Activated CD8-positive, alpha-beta T cell treated with anti-CD3 and anti-CD28 coated beads for 36 hours (primary cell): Measurements from ENCODE around the gene TNRC6B. TPM values are rescaled to one million over a fixed set of nuclear protein-coding genes. Genes with fewer than 3 reads are reported as not detected.

ENCODE experiments used
- ATAC-seq: fragments of 200-7000 bp; cut with Tn5 transposase; one replicate; pipeline ENCODE4 v1.10.0; 2021; ENCODE audit warnings: mild to moderate bottlenecking, moderate library complexity
- CTCF ChIA-PET: fragments of 350-600 bp; sonication (Branson Sonifier 250); formaldehyde crosslinking; loops from one replicate; lab custom pipeline; 2021; ENCODE audit warnings: antibody characterized with exemption; lab: Charles Lee
- POLR2A ChIA-PET: fragments of 350-600 bp; sonication (Branson Sonifier 250); formaldehyde crosslinking; loops from one replicate; lab custom pipeline; 2021; ENCODE audit warnings: antibody characterized with exemption; lab: Charles Lee
- DNase-seq: peaks from one replicate; pipeline ENCODE4 v3.0.0-alpha.2; 2020
- H3K27ac Mint-ChIP-seq: one replicate; pipeline ENCODE4 v1.8.0; 2021; ENCODE audit warnings: mild to moderate bottlenecking, mixed read lengths
- H3K27me3 Mint-ChIP-seq: one replicate; pipeline ENCODE4 v1.8.0; 2021; ENCODE audit warnings: mixed read lengths
- H3K36me3 Mint-ChIP-seq: one replicate; pipeline ENCODE4 v1.8.0; 2021; ENCODE audit warnings: low read depth, mixed read lengths
- H3K4me1 Mint-ChIP-seq: one replicate; pipeline ENCODE4 v1.8.0; 2021; ENCODE audit warnings: low read depth, mixed read lengths
- H3K4me3 Mint-ChIP-seq: one replicate; pipeline ENCODE4 v1.8.0; 2021; ENCODE audit warnings: mild to moderate bottlenecking, moderate library complexity, mixed read lengths
- H3K9me3 Mint-ChIP-seq: one replicate; pipeline ENCODE4 v1.8.0; 2021; ENCODE audit warnings: mixed read lengths
- CTCF ChIP-seq: fragments of 200-600 bp; IDR thresholded peaks from one replicate; pipeline ENCODE4 v1.8.0; 2022; ENCODE audit warnings: antibody characterized with exemption, mild to moderate bottlenecking
- intact Hi-C: fragments of 100-400 bp; cut with micrococcal nuclease; formaldehyde crosslinking; loops from one replicate; pipeline ENCODE4 v1.10.0; 2022
- total RNA-seq, 2 experiments: library from RNA; stranded (reverse); gene quantifications; one replicate each; pipeline ENCODE4 v1.2.3, GENCODE V29; 2021

The TNRC6B gene
- total RNA-seq, 2 experiments from 2014 or later = 42.6 to 45.2 TPM

DNA sequence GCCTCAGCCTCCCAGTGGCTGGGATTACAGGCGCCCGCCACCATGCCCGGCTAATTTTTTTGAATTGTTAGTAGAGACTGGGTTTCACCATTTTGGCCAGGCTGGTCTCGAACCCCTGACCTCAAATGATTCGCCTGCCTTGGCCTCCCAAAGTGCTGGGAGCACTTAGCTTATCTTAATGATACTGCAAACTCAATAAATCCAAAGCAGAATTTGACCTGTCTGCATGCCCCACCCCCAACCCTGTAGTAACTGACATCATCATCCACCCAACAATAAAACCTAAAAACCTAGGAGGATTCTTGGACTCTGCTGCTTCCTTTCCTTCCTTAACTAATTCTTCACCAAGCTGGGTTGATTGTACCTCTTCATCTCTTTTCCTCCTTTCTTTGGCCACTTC, 162.3 kb downstream of the TNRC6B start:
- Mint-ChIP-seq H3K27ac (no peak overlapping the region), H3K36me3 (peaks cover 8% of the 10 kb centered on the region), H3K27me3 (no peaks in the 10 kb centered on the region), H3K4me1 (peaks cover 54% of the 10 kb centered on the region), H3K4me3 (no peak overlapping the region), H3K9me3 (no peaks in the 10 kb centered on the region)
- ATAC-seq (no peak), DNase-seq (no peak)
- CTCF ChIA-PET = no interaction called here
- intact Hi-C loops = loop anchor here (10.0 kb wide), 1 partner anchor 55 kb away; no protein-coding TSS in a partner anchor
- no peak for TF ChIP-seq CTCF
- POLR2A ChIA-PET = interaction anchor here (0.9 kb wide), 1 partner anchor 296 kb away, joined by 3 read pairs; no protein-coding TSS in a partner anchor

DNA sequence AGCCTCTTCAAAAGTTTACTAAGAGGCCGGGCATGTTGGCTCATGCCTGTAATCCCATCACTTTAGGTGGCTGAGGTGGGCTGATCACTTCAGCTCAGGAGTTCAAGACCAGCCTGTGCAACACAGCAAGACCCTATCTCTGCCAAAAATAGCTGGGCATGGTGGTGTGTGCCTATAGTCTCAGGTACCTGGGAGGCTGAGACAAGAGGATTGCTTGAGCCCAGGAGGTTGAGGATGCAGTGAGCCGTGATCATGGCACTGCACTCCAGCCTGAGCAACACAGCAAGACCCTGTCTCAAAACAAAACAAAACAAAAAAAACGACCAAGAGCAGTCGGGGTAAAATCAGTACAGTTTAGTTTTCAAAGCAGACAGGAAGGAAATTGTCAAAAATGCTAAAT, 163.9 kb downstream of the TNRC6B start:
- DNase-seq = no peak
- peaks cover 45% of the 10 kb centered on the region for H3K4me1 Mint-ChIP-seq
- H3K27ac Mint-ChIP-seq = peak overlapping the region; percentile 11
- no peaks in the 10 kb centered on the region for H3K9me3 Mint-ChIP-seq
- no peak for ATAC-seq
- H3K27me3 Mint-ChIP-seq = no peaks in the 10 kb centered on the region
- no peak for TF ChIP-seq CTCF
- ChIA-PET POLR2A (interaction anchor here (0.9 to 1.3 kb wide), 2 partner anchors 10 to 66 kb away, joined by 3 to 4 read pairs; no protein-coding TSS in a partner anchor), CTCF (interaction anchor here (1.0 kb wide), 1 partner anchor 8 kb away, joined by 4 read pairs; no protein-coding TSS in a partner anchor)
- no peak overlapping the region for H3K4me3 Mint-ChIP-seq
- intact Hi-C loops = loop anchor here (10.0 kb wide), 1 partner anchor 57 kb away; no protein-coding TSS in a partner anchor
- H3K36me3 Mint-ChIP-seq = peaks cover 6% of the 10 kb centered on the region

- no peaks in the 10 kb centered on the region for H3K9me3 Mint-ChIP-seq
- CTCF ChIA-PET = interaction anchor here (1.0 kb wide), 1 partner anchor 9 kb away, joined by 4 read pairs; no protein-coding TSS in a partner anchor
- ATAC-seq (no peak), DNase-seq (no peak)
- H3K4me1 Mint-ChIP-seq = peaks cover 42% of the 10 kb centered on the region
- no peaks in the 10 kb centered on the region for H3K27me3 Mint-ChIP-seq
- no peak for TF ChIP-seq CTCF
- intact Hi-C loops = loop anchor here (10.0 kb wide), 1 partner anchor 58 kb away; no protein-coding TSS in a partner anchor
- peak overlapping the region; percentile 39 for H3K27ac Mint-ChIP-seq
- POLR2A ChIA-PET = interaction anchor here (0.9 to 1.3 kb wide), 2 partner anchors 11 to 66 kb away, joined by 3 to 4 read pairs; no protein-coding TSS in a partner anchor
- H3K36me3 Mint-ChIP-seq = peaks cover 14% of the 10 kb centered on the region
- H3K4me3 Mint-ChIP-seq = no peak overlapping the region
Measured at GRCh38 chr22:40342521-40342920, 164.8 kb downstream of the TNRC6B start.

- H3K27ac Mint-ChIP-seq = peak overlapping the region; percentile 96
- H3K4me1 Mint-ChIP-seq = peaks cover 43% of the 10 kb centered on the region
- CTCF ChIA-PET = interaction anchor here (0.9 to 1.5 kb wide), 4 partner anchors 22 to 345 kb away, joined by 3 read pairs; no protein-coding TSS in a partner anchor
- POLR2A ChIA-PET = interaction anchor here (0.6 to 4.9 kb wide), 18 partner anchors 10 to 641 kb away, joined by 3 to 31 read pairs (median 4); partner anchors contain the start of gene SGSM3
- no peaks in the 10 kb centered on the region for H3K9me3 Mint-ChIP-seq
- peak overlapping the region; percentile 96 for H3K4me3 Mint-ChIP-seq
- H3K36me3 Mint-ChIP-seq = peaks cover 30% of the 10 kb centered on the region
- intact Hi-C loops = loop anchor here (5.0 to 10.0 kb wide), 3 partner anchors 60 to 303 kb away; partner anchors contain the start of gene TNRC6B
- no peak for ATAC-seq
- TF ChIP-seq CTCF = no peak
- H3K27me3 Mint-ChIP-seq = no peaks in the 10 kb centered on the region
- DNase-seq = peak; percentile 62
Measured at GRCh38 chr22:40345271-40345670, 167.5 kb downstream of the TNRC6B start.

GRCh38 chr22:40345815-40346184, 168.1 kb downstream of the TNRC6B start:
- intact Hi-C loops = loop anchor here (5.0 to 10.0 kb wide), 3 partner anchors 61 to 303 kb away; partner anchors contain the start of gene TNRC6B
- H3K36me3 Mint-ChIP-seq = peaks cover 33% of the 10 kb centered on the region
- peaks cover 41% of the 10 kb centered on the region for H3K4me1 Mint-ChIP-seq
- peak overlapping the region; percentile 96 for H3K4me3 Mint-ChIP-seq
- no peaks in the 10 kb centered on the region for H3K9me3 Mint-ChIP-seq
- no peak for TF ChIP-seq CTCF
- H3K27ac Mint-ChIP-seq = peak overlapping the region; percentile 96
- ATAC-seq (peak; percentile 52), DNase-seq (peak; percentile 73)
- CTCF ChIA-PET = interaction anchor here (0.9 to 3.8 kb wide), 7 partner anchors 22 to 345 kb away, joined by 3 to 35 read pairs (median 3); partner anchors contain the start of gene TNRC6B
- H3K27me3 Mint-ChIP-seq = no peaks in the 10 kb centered on the region
- POLR2A ChIA-PET = interaction anchor here (0.6 to 4.9 kb wide), 21 partner anchors 11 to 642 kb away, joined by 3 to 31 read pairs (median 4); partner anchors contain the start of gene SGSM3
